Measurements from ENCODE around the gene TMSB4X. TPM values are rescaled to one million over a fixed set of nuclear protein-coding genes. Genes with fewer than 3 reads are reported as not detected.
"Not testable (repeated sequence)": the region's sequence is repeated elsewhere in the genome, so short reads cannot be mapped to it uniquely, and the experiment has no call there.

The TMSB4X gene
- total RNA-seq, 1 donor from 2014 or later, result 6,544 TPM

DNA sequence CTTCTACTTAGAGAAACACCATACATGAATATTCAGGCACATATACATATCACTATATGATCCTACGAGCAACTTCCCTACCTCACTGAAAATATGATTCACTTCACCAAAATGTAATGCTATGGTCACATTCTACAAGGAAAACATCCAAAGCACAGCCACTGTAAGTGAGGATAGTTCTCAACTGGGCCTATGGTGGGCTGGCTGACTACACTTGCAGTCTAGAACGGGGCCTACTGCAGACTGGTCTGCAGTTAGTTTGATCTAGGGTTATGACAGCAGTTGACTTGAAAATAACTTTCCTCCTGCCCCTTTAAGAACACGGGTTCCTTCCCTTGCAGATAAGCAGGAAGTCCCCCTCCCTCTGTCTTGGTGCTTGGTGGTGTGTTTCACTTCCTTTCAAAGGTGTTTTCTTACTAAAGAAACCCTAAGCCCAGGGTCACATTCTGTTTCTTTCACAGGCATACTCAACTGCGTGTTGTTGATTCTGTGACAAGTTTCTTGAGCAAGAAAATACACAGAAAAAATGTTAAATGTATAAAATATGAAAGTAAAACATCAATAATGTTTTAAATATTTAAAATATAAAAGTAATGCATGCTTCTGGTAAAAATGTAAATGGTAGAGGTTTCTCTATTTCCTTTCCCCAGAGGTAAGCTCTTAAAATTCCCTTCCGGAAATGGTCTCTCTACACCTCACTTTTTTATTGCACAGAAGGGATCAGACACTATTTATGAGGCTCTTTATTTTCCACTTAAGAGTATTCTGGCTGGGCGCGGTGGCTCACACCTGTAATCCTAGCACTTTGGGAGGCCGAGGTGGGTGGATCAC lies 18.0 kb upstream of the TMSB4X start:
- Mint-ChIP-seq H3K4me1 (ENCODE audit: low read depth) (peaks cover 79% of the 10 kb centered on the region), H3K9me3 (no peaks in the 10 kb centered on the region), H3K27me3 (ENCODE audit: insufficient read depth) (no peaks in the 10 kb centered on the region), H3K4me3 (peak overlapping the region; percentile 86), H3K27ac (peak overlapping the region; percentile 99), H3K36me3 (ENCODE audit: low read depth) (no peaks in the 10 kb centered on the region)
- intact Hi-C loops (cut with micrococcal nuclease), result loop anchor here (1.0 to 10.0 kb wide), 6 partner anchors 9 to 1192 kb away; partner anchors contain the start of gene TMSB4X
- DNase-seq (ENCODE audit: low spot score), result peak; percentile 58

DNA sequence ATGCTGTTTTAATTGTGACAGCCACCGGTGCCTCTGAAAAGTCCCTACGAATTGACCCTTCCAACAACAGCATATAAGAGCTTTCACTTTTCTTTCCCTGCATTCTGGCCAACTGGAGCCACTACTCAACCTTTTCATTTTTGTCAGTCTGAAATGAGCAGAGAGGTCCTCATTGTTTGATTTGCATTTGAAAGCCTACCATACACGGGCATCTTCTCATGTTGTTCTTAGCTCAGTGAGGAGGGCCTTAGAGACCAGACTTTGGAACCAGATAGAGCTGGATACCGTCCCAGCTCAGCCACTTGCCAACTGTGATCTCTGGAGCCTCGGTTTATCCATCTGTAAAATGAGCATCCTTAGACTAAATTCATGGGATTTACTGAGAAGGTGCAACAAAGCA lies 16.9 kb upstream of the TMSB4X start:
- Mint-ChIP-seq H3K4me3 (peak overlapping the region; percentile 72), H3K36me3 (ENCODE audit: low read depth) (no peaks in the 10 kb centered on the region), H3K27ac (peak overlapping the region; percentile 93), H3K9me3 (no peaks in the 10 kb centered on the region), H3K4me1 (ENCODE audit: low read depth) (peaks cover 77% of the 10 kb centered on the region), H3K27me3 (ENCODE audit: insufficient read depth) (no peaks in the 10 kb centered on the region)
- intact Hi-C loops (cut with micrococcal nuclease), result loop anchor here (1.0 to 10.0 kb wide), 3 partner anchors 8 to 1193 kb away; no protein-coding TSS in a partner anchor
- no peak for DNase-seq (ENCODE audit: low spot score)

DNA sequence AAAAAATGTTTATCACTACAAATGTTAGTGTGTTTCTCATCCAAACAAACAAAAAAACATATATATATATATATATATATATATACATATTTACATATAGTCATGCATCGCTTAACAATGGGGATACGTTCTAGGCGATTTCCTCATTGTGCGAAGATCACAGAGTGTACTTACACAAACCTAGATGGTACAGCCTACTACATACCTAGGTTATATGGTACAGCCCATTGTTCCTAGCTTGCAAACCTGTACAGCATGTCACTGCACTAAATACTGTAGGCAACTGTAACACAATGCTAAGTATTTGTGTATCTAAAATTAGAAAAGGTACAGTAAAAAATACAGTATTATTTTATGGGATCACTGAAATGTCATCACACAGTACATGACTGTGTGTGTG lies 16.4 kb upstream of the TMSB4X start:
- H3K36me3 Mint-ChIP-seq (ENCODE audit: low read depth), result no peaks in the 10 kb centered on the region
- no peak for DNase-seq (ENCODE audit: low spot score)
- no peaks in the 10 kb centered on the region for H3K27me3 Mint-ChIP-seq (ENCODE audit: insufficient read depth)
- H3K4me3 Mint-ChIP-seq, result no peak overlapping the region
- peak overlapping the region; percentile 93 for H3K27ac Mint-ChIP-seq
- peaks cover 73% of the 10 kb centered on the region for H3K4me1 Mint-ChIP-seq (ENCODE audit: low read depth)
- intact Hi-C loops (cut with micrococcal nuclease), result loop anchor here (1.0 to 10.0 kb wide), 3 partner anchors 8 to 1194 kb away; no protein-coding TSS in a partner anchor
- H3K9me3 Mint-ChIP-seq, result no peaks in the 10 kb centered on the region

DNA sequence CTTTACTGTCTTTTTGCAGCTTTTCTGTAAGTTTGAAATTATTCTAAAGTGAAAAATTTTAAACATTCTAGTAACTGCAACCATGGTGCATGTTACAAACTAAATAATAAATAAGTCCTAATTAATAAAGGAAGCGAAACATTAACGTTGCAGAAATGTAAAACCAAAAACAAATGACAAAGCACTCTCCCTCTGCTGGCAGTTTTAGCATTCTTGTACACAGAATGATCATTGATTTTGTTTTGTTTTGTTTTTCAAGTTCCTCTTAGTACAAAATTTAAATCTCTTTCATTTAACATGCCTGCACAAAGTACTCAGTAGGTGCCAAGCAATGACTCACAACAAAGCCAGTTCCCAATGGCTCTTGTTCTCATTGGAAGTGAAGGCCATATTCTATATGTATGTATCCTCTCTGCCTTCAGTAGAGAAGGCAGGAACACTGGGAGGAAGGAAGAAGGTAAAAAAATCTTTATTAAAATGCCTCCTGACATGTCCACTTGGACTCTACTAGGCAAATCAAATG lies 13.7 kb upstream of the TMSB4X start:
- Mint-ChIP-seq H3K36me3 (ENCODE audit: low read depth) (no peaks in the 10 kb centered on the region), H3K4me3 (no peak overlapping the region), H3K4me1 (ENCODE audit: low read depth) (peaks cover 64% of the 10 kb centered on the region), H3K27me3 (ENCODE audit: insufficient read depth) (no peaks in the 10 kb centered on the region), H3K9me3 (no peaks in the 10 kb centered on the region), H3K27ac (peak overlapping the region; percentile 42)
- intact Hi-C loops (cut with micrococcal nuclease), result no loop called here
- no peak for DNase-seq (ENCODE audit: low spot score)

DNA sequence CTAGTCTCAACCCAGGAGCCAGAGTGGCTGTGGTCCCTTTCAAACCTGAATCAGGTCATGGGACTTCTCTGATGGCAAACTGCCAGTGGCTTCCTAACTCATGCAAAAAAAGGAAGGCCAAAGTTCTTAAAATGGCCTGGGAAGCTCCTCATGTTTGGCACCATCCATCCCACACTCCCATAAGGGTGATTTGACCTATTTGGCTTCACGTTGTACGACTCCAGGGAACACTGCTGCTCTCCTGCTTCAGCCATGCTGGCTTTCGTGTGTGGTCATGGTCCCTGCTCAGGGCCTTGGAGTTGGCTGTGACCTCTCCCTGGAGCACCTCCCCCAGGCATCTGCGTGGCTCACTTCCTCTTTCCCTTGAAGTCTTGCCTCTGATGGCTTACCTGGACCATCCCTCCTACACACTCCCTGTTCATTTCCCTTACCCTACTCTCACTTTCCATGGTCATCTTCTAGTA lies 12.8 kb upstream of the TMSB4X start:
- H3K4me1 Mint-ChIP-seq (ENCODE audit: low read depth), result peaks cover 65% of the 10 kb centered on the region
- no peaks in the 10 kb centered on the region for H3K36me3 Mint-ChIP-seq (ENCODE audit: low read depth)
- no peak for DNase-seq (ENCODE audit: low spot score)
- H3K4me3 Mint-ChIP-seq, result peak overlapping the region; percentile 7
- no peaks in the 10 kb centered on the region for H3K9me3 Mint-ChIP-seq
- intact Hi-C loops (cut with micrococcal nuclease), result no loop called here
- H3K27ac Mint-ChIP-seq, result peak overlapping the region; percentile 42
- no peaks in the 10 kb centered on the region for H3K27me3 Mint-ChIP-seq (ENCODE audit: insufficient read depth)

DNA sequence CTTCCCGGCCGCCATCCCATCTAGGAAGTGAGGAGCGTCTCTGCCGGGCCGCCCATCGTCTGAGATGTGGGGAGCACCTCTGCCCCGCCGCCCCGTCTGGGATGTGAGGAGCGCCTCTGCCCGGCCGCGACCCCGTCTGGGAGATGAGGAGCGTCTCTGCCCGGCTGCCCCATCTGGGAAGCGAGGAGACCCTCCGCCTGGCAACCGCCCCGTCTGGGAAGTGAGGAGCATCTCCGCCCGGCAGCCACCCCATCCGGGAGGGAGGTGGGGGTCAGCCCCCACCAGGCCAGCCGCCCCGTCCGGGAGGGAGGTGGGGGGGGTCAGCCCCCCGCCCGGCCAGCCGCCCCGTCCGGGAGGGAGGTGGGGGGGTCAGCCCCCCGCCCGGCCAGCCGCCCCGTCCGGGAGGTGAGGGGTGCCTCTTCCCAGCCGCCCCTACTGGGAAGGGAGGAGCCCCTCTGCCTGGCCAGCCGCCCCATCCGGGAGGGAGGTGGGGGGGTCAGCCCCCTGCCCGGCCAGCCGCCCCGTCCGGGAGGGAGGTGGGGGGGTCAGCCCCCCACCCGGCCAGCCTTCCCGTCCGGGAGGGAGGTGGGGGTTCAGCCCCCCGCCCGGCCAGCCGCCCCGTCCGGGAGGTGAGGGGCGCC lies 11.6 kb upstream of the TMSB4X start:
- H3K27ac Mint-ChIP-seq; H3K27me3 Mint-ChIP-seq (ENCODE audit: insufficient read depth); H3K36me3 Mint-ChIP-seq (ENCODE audit: low read depth); H3K4me3 Mint-ChIP-seq; DNase-seq (ENCODE audit: low spot score); intact Hi-C loops (cut with micrococcal nuclease); H3K9me3 Mint-ChIP-seq: not testable (repeated sequence)
- H3K4me1 Mint-ChIP-seq (ENCODE audit: low read depth), result peaks cover 65% of the 10 kb centered on the region

DNA sequence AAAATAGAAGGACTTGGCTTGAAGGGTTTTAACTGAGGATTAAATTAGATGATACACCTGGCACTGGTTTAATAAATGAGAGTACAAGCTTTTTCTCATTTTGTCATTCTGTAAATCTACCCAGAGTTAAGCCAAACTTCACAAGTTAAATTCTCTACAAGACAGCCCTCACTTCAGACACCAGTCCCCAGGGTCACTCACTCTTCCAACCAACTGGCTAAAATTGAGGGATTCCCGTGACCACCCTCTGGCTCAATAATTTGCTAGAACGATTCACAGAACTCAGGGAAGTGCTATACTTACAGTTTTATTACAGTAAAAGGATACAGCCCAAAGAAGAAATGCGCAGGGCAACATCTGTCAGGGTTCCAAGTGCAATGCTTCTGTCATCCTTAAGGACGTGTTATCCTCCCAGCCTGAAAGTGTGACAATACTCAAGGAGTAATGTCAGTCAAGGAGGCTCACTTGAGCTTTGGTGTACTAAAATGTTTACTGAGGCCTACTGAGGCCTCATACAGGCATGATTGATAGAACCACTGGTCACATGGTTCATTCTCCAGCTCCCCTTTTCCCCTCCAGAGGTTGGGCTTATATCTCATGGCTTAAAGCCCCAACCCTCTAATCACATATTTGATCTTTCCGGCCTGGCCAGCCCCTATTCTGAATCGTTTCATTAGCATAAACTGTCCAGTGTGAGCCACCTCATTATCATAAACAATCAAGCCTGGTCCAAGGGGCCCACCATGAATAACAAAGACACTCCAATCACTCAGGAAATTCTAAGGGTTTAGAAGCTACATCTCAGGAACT lies 9.6 kb upstream of the TMSB4X start:
- Mint-ChIP-seq H3K9me3 (no peaks in the 10 kb centered on the region), H3K27ac (peak overlapping the region; percentile 55), H3K27me3 (ENCODE audit: insufficient read depth) (no peaks in the 10 kb centered on the region), H3K4me1 (ENCODE audit: low read depth) (peaks cover 65% of the 10 kb centered on the region), H3K36me3 (ENCODE audit: low read depth) (no peaks in the 10 kb centered on the region), H3K4me3 (no peak overlapping the region)
- no peak for DNase-seq (ENCODE audit: low spot score)
- intact Hi-C loops (cut with micrococcal nuclease), result no loop called here

DNA sequence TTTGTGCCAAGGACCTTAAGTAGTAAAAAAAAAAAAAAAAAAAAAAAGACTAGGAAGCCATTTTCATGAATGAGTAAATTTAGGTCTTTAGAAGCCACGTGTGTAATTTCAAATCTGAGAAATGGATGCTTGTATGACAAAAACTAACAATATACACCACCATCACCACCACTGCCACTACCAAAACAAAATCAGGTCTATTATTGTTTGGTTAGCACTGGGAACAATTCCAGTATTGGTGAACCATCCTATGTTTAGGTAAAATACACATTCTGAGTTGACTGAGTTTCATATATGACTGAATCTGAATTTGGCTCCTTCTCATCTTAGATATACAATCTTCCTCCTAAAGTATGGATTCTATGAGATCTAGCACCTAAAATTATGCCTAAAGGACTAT lies 8.8 kb upstream of the TMSB4X start:
- Mint-ChIP-seq H3K4me3 (peak overlapping the region; percentile 30), H3K9me3 (no peaks in the 10 kb centered on the region), H3K36me3 (ENCODE audit: low read depth) (no peaks in the 10 kb centered on the region), H3K27me3 (ENCODE audit: insufficient read depth) (no peaks in the 10 kb centered on the region), H3K4me1 (ENCODE audit: low read depth) (peaks cover 65% of the 10 kb centered on the region), H3K27ac (peak overlapping the region; percentile 70)
- intact Hi-C loops (cut with micrococcal nuclease), result loop anchor here (1.0 kb wide), 1 partner anchor 10 kb away; no protein-coding TSS in a partner anchor
- DNase-seq (ENCODE audit: low spot score), result no peak

DNA sequence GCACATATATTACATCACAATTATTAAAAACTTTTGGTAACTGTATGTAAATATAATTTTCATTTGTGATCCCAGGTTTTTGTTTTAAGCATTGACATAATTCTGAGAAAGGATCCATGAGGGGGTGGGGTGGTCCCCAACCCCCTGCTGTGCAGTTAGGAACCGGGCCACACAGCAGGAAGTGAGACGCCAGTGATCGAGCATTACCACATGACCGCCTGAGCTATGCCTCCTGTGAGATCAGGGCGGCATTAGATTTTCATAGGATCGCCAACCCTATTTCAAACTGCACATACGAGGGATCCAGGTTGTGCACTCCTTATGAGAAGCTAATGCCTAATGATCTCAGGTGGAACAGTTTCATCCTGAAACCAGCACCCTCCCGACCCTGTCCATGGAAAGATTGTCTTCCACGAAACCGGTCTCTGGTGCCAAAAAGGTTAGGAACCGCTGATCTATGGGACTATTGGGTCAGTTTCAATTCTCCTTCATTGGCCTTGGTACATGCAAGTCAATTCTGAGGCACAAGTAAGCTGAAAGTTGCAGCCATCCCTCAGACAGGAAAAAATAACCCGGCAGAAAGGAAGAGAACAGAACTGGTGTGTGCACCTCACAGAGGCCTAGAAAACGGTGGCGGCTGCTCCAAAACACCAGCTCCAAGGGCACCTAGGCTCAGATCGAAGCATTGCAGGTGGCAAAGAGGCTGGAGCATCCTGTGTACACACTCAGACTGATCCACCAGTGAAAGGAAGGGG lies 7.0 kb upstream of the TMSB4X start:
- intact Hi-C loops (cut with micrococcal nuclease), result no loop called here
- peak overlapping the region; percentile 93 for H3K27ac Mint-ChIP-seq
- no peaks in the 10 kb centered on the region for H3K36me3 Mint-ChIP-seq (ENCODE audit: low read depth)
- peak overlapping the region; percentile 61 for H3K4me3 Mint-ChIP-seq
- H3K27me3 Mint-ChIP-seq (ENCODE audit: insufficient read depth), result no peaks in the 10 kb centered on the region
- DNase-seq (ENCODE audit: low spot score), result no peak
- no peaks in the 10 kb centered on the region for H3K9me3 Mint-ChIP-seq
- peaks cover 65% of the 10 kb centered on the region for H3K4me1 Mint-ChIP-seq (ENCODE audit: low read depth)

DNA sequence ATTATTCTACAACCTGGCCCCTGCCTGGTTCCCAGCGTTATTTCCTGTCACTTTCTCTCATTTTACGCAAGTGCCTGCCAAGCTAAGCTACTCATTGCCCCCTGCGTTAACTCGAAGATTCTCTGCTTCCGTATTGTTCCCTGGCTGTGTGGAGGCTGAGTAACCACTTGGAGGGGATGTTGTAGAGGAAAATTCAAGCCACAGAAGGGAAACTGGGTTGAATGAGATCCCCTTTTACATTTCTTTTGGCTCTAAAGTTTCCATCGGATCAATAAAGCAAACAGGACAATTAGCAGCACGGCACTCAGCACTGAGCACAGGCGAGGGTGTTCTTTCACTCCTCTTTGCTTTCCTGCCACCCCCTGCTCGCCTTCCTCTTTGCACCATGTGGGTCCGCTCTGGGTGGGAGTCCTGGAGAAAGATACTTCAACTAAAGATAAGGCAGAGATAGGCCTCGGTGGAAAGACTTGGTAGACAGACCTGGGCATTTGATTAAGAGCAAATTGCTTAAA lies 4.2 kb upstream of the TMSB4X start:
- Mint-ChIP-seq H3K27ac (peak overlapping the region; percentile 97), H3K36me3 (ENCODE audit: low read depth) (peaks cover 9% of the 10 kb centered on the region), H3K9me3 (no peaks in the 10 kb centered on the region), H3K4me1 (ENCODE audit: low read depth) (peaks cover 62% of the 10 kb centered on the region), H3K4me3 (peak overlapping the region; percentile 87), H3K27me3 (ENCODE audit: insufficient read depth) (no peaks in the 10 kb centered on the region)
- intact Hi-C loops (cut with micrococcal nuclease), result loop anchor here (1.0 to 10.0 kb wide), 5 partner anchors 14 to 1054 kb away; partner anchors contain the start of genes GEMIN8, OFD1 and TRAPPC2
- no peak for DNase-seq (ENCODE audit: low spot score)

DNA sequence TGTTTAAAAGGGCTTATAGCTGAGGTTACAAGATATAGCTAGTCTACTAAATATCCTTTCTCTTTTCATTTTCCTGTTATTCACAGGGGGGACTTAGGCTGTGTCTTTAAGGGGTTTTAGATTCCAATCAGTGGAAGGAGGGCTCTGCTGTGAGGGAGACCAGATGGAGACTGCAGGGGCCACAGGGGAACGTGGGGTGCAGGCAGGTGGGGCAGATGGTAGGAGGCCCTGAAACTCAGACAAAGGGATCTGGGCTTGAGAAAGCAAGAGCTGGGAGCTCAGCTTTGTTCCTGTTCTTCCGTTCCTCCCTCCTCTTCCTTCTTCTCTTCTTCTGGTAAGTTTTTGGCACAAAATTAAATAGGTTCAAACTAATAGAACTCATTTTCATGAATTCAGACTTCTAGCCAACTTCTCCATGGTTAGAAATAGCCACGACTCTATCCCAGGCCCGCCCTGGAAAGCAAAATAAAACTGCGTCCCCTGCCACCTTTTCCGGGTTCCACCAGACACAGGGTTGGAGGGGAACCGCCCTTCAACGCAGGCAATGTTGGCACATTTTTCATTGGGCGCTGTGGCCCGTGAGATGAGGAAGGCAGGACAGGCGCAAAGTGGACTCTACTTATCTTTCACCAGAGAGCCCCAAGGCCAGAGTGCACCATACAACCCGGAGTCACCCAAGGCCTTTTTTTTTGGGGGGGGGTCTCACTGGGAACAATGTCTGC lies 3.5 kb upstream of the TMSB4X start:
- H3K4me1 Mint-ChIP-seq (ENCODE audit: low read depth), result peaks cover 55% of the 10 kb centered on the region
- peak overlapping the region; percentile 87 for H3K4me3 Mint-ChIP-seq
- H3K27me3 Mint-ChIP-seq (ENCODE audit: insufficient read depth), result no peaks in the 10 kb centered on the region
- no peaks in the 10 kb centered on the region for H3K9me3 Mint-ChIP-seq
- DNase-seq (ENCODE audit: low spot score), result no peak
- H3K27ac Mint-ChIP-seq, result peak overlapping the region; percentile 97
- intact Hi-C loops (cut with micrococcal nuclease), result loop anchor here (5.0 to 10.0 kb wide), 3 partner anchors 36 to 1053 kb away; partner anchors contain the start of genes GEMIN8, OFD1 and TRAPPC2
- H3K36me3 Mint-ChIP-seq (ENCODE audit: low read depth), result peaks cover 14% of the 10 kb centered on the region
